ENCODE measurements around the gene RAB30. TPM values are rescaled to one million over a fixed set of nuclear protein-coding genes. Genes with fewer than 3 reads are reported as not detected.

Gene RAB30
- polyA plus RNA-seq, 1 donor from 2014 or later: 36.4 TPM

DNA sequence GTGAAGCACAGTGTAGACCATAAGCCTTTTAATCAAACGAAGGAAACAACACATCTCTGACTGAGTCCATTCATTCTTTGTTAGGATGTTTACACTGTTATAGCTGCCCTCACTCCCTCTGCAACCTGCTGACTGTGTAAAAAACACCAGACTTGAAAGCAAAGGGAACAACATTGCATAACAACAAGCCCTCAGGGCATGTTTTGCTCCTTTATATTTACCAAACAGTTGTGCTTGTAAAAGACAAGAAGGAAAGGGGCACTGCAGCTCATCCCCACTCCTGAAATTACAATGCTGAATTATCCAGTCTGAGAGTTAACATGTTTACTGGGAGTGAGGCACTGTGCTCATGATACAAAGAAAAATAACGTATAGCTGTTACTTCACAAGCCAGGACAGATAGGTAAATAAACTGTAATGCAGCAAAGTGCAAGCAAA, 46.4 kb downstream of the RAB30 start:
- Histone ChIP-seq H3K9me2 (ENCODE audit: insufficient read depth, low read length) (no peaks in the 10 kb centered on the region), H3K4me3 (ENCODE audit: low read length) (no peak overlapping the region), H3K27ac (ENCODE audit: low read length) (no peak overlapping the region), H3K4me2 (ENCODE audit: low read length) (no peak overlapping the region), H3K9me3 (ENCODE audit: low read length) (no peaks in the 10 kb centered on the region), H3K36me3 (ENCODE audit: insufficient read depth, low read length) (no peaks in the 10 kb centered on the region), H3K27me3 (ENCODE audit: insufficient read depth, low read depth, low read length) (no peaks in the 10 kb centered on the region), H2AFZ (ENCODE audit: low read depth, low read length) (no peak overlapping the region), H3K9ac (ENCODE audit: low read length) (no peak overlapping the region), H4K20me1 (ENCODE audit: insufficient read depth) (no peaks in the 10 kb centered on the region), H3F3A (ENCODE audit: insufficient read depth, low read length, poor library complexity, severe bottlenecking) (peaks cover 3% of the 10 kb centered on the region), H3K79me2 (replicated peaks; ENCODE audit: insufficient read depth, low read length) (peaks cover 38% of the 10 kb centered on the region)
- TF ChIP-seq, protein P1, sequence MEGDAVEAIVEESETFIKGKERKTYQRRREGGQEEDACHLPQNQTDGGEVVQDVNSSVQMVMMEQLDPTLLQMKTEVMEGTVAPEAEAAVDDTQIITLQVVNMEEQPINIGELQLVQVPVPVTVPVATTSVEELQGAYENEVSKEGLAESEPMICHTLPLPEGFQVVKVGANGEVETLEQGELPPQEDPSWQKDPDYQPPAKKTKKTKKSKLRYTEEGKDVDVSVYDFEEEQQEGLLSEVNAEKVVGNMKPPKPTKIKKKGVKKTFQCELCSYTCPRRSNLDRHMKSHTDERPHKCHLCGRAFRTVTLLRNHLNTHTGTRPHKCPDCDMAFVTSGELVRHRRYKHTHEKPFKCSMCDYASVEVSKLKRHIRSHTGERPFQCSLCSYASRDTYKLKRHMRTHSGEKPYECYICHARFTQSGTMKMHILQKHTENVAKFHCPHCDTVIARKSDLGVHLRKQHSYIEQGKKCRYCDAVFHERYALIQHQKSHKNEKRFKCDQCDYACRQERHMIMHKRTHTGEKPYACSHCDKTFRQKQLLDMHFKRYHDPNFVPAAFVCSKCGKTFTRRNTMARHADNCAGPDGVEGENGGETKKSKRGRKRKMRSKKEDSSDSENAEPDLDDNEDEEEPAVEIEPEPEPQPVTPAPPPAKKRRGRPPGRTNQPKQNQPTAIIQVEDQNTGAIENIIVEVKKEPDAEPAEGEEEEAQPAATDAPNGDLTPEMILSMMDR (IDR thresholded peaks at IDR 0.05; ENCODE audit: poor library complexity, severe bottlenecking): no peak
- TF ChIP-seq SMC3 (conservative IDR thresholded peaks at IDR 0.05; ENCODE audit: poor library complexity) (no peak), EZH2 (IDR thresholded peaks at IDR 0.05; ENCODE audit: borderline replicate concordance, insufficient read depth, low read length, poor library complexity, severe bottlenecking) (no peak), RAD21 (conservative IDR thresholded peaks at IDR 0.05) (no peak), POLR2AphosphoS5 (IDR thresholded peaks at IDR 0.05) (no peak), TAF1 (IDR thresholded peaks at IDR 0.05; ENCODE audit: low read depth) (no peak), MXI1 (conservative IDR thresholded peaks at IDR 0.05; ENCODE audit: poor library complexity, severe bottlenecking) (no peak), EP300 (conservative IDR thresholded peaks at IDR 0.05; ENCODE audit: poor library complexity, severe bottlenecking) (no peak)
- TF ChIP-seq, protein P2, sequence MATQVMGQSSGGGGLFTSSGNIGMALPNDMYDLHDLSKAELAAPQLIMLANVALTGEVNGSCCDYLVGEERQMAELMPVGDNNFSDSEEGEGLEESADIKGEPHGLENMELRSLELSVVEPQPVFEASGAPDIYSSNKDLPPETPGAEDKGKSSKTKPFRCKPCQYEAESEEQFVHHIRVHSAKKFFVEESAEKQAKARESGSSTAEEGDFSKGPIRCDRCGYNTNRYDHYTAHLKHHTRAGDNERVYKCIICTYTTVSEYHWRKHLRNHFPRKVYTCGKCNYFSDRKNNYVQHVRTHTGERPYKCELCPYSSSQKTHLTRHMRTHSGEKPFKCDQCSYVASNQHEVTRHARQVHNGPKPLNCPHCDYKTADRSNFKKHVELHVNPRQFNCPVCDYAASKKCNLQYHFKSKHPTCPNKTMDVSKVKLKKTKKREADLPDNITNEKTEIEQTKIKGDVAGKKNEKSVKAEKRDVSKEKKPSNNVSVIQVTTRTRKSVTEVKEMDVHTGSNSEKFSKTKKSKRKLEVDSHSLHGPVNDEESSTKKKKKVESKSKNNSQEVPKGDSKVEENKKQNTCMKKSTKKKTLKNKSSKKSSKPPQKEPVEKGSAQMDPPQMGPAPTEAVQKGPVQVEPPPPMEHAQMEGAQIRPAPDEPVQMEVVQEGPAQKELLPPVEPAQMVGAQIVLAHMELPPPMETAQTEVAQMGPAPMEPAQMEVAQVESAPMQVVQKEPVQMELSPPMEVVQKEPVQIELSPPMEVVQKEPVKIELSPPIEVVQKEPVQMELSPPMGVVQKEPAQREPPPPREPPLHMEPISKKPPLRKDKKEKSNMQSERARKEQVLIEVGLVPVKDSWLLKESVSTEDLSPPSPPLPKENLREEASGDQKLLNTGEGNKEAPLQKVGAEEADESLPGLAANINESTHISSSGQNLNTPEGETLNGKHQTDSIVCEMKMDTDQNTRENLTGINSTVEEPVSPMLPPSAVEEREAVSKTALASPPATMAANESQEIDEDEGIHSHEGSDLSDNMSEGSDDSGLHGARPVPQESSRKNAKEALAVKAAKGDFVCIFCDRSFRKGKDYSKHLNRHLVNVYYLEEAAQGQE (IDR thresholded peaks at IDR 0.05; ENCODE audit: borderline replicate concordance): no peak

DNA sequence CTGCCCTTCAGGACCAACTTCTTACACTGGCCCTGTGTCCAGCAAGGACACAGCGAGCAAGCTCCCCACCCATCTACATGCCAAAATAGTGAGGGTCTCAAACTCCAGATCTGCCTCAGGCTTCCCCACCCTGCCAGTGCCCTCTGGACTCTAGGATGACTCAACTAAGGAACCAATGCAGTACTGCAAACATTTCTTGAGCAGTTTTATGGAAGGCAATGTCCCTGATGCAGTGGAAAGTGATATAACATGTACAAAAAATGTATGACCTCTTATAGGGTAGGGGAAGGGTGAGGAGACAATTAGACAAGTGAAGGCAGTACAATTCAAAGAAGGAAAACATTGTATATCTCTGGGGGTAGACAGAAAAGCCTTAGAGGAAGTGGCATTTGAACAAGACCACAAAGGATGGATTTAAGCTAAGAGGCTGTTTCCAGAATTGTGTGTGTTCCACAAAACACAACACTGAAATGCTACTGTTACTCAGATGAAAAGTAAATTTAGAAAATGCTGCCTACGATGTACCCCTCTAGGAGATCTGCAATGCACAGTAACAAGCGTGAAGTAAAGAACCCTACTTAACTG, 47.3 kb downstream of the RAB30 start:
- no peaks in the 10 kb centered on the region for H4K20me1 ChIP-seq (ENCODE audit: insufficient read depth)
- TF ChIP-seq, protein P2 (IDR thresholded peaks at IDR 0.05; ENCODE audit: borderline replicate concordance): no peak
- TF ChIP-seq, protein P1 (IDR thresholded peaks at IDR 0.05; ENCODE audit: poor library complexity, severe bottlenecking): no peak
- TF ChIP-seq EP300 (conservative IDR thresholded peaks at IDR 0.05; ENCODE audit: poor library complexity, severe bottlenecking): no peak
- no peak for TF ChIP-seq TAF1 (IDR thresholded peaks at IDR 0.05; ENCODE audit: low read depth)
- TF ChIP-seq POLR2AphosphoS5 (IDR thresholded peaks at IDR 0.05): no peak
- no peak for TF ChIP-seq RAD21 (conservative IDR thresholded peaks at IDR 0.05)
- no peak for TF ChIP-seq MXI1 (conservative IDR thresholded peaks at IDR 0.05; ENCODE audit: poor library complexity, severe bottlenecking)
- TF ChIP-seq EZH2 (IDR thresholded peaks at IDR 0.05; ENCODE audit: borderline replicate concordance, insufficient read depth, low read length, poor library complexity, severe bottlenecking): no peak
- TF ChIP-seq SMC3 (conservative IDR thresholded peaks at IDR 0.05; ENCODE audit: poor library complexity): no peak
- no peaks in the 10 kb centered on the region for H3K9me2 ChIP-seq (ENCODE audit: insufficient read depth, low read length)
- no peak overlapping the region for H3K4me3 ChIP-seq (ENCODE audit: low read length)
- H3K9me3 ChIP-seq (ENCODE audit: low read length): no peaks in the 10 kb centered on the region
- no peaks in the 10 kb centered on the region for H3K27me3 ChIP-seq (ENCODE audit: insufficient read depth, low read depth, low read length)
- no peak overlapping the region for H3K9ac ChIP-seq (ENCODE audit: low read length)
- no peak overlapping the region for H3K27ac ChIP-seq (ENCODE audit: low read length)
- H2AFZ ChIP-seq (ENCODE audit: low read depth, low read length): no peak overlapping the region
- H3K79me2 ChIP-seq (replicated peaks; ENCODE audit: insufficient read depth, low read length): peaks cover 33% of the 10 kb centered on the region
- H3K4me2 ChIP-seq (ENCODE audit: low read length): no peak overlapping the region
- H3F3A ChIP-seq (ENCODE audit: insufficient read depth, low read length, poor library complexity, severe bottlenecking): peaks cover 3% of the 10 kb centered on the region
- H3K36me3 ChIP-seq (ENCODE audit: insufficient read depth, low read length): no peaks in the 10 kb centered on the region
